Fibroblast of pulmonary artery (primary cell): ENCODE data around the gene KCNQ5.

Experiments used
- DNase-seq: peaks from one replicate; pipeline ENCODE4 v3.0.0-alpha.2; 2010; ENCODE audit warnings: low read depth
- H3K4me3 ChIP-seq: replicated peaks from 2 replicates; pipeline ENCODE4 v1.5.1; 2011; ENCODE audit warnings: low read depth, mild to moderate bottlenecking, control low read depth, low read length, moderate library complexity
- CTCF ChIP-seq: IDR thresholded peaks from 2 replicates; pipeline ENCODE4 v1.5.1; 2011; ENCODE audit warnings: mild to moderate bottlenecking, control low read depth, low read length, inconsistent platforms; ENCODE audit errors: missing control alignments

Gene KCNQ5

GRCh38 chr6:73134588-73134987 is 512.7 kb downstream of the KCNQ5 start:
- peak; percentile 18 for DNase-seq
- H3K4me3 ChIP-seq = no peak overlapping the region
- TF ChIP-seq CTCF = peak; percentile 36

- no peak overlapping the region for H3K4me3 ChIP-seq
- no peak for DNase-seq
- TF ChIP-seq CTCF = no peak
Observed at GRCh38 chr6:73139681-73140383, 518.0 kb downstream of the KCNQ5 start.

GRCh38 chr6:73143551-73143950 is 521.7 kb downstream of the KCNQ5 start:
- DNase-seq = no peak
- H3K4me3 ChIP-seq = no peak overlapping the region
- TF ChIP-seq CTCF = no peak

- H3K4me3 ChIP-seq = no peak overlapping the region
- TF ChIP-seq CTCF = no peak
- DNase-seq = no peak
Observed at GRCh38 chr6:73144516-73144915, 522.7 kb downstream of the KCNQ5 start.

- H3K4me3 ChIP-seq = no peak overlapping the region
- no peak for DNase-seq
- TF ChIP-seq CTCF = no peak
Observed at GRCh38 chr6:73145690-73146089, 523.8 kb downstream of the KCNQ5 start.

- DNase-seq = no peak
- TF ChIP-seq CTCF = no peak
- H3K4me3 ChIP-seq = no peak overlapping the region
Observed at GRCh38 chr6:73151732-73152131, 529.9 kb downstream of the KCNQ5 start.

GRCh38 chr6:73152556-73152955 is 530.7 kb downstream of the KCNQ5 start:
- no peak for DNase-seq
- H3K4me3 ChIP-seq = no peak overlapping the region
- TF ChIP-seq CTCF = no peak
